ENCODE measurements around the gene FBP2. TPM values are rescaled to one million over a fixed set of nuclear protein-coding genes. Genes with fewer than 3 reads are reported as not detected.
A peak's percentile ranks its signal among the peaks of the same experiment; 100 is the strongest.

The FBP2 gene
- total and polyA plus RNA-seq, 10 of the 15 experiments (the other 5 are each of a cell fraction or from before 2014, with no cell fraction given): 0.07 to 1.1 (median 0.12) TPM; not detected in 6

DNA sequence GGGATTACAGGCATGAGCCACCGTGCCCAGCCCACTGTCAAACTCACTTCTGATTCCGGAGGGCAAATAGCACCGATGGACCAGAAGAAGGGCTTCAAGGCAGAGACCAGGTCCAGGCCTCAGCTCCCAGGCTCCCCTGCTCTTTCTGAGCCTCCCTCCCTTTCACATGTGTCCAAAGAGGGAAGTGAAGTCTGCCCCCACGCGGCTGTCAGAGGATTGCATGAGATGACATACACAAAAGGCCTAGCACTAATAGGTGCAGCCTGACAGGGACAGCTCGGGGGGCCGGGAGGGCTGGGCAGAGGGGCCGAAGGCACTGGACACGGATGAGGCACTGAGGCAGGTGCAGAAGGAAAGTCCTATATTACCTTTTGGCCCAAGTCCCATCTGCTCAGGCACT, 29.6 kb upstream of the FBP2 start (continued):
- TF ChIP-seq, protein P1, sequence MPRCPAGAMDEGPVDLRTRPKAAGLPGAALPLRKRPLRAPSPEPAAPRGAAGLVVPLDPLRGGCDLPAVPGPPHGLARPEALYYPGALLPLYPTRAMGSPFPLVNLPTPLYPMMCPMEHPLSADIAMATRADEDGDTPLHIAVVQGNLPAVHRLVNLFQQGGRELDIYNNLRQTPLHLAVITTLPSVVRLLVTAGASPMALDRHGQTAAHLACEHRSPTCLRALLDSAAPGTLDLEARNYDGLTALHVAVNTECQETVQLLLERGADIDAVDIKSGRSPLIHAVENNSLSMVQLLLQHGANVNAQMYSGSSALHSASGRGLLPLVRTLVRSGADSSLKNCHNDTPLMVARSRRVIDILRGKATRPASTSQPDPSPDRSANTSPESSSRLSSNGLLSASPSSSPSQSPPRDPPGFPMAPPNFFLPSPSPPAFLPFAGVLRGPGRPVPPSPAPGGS (IDR thresholded peaks at IDR 0.05; ENCODE audit: borderline replicate concordance, insufficient read depth, low read depth, low read length, poor library complexity, severe bottlenecking): no peak
- TF ChIP-seq, protein P2, sequence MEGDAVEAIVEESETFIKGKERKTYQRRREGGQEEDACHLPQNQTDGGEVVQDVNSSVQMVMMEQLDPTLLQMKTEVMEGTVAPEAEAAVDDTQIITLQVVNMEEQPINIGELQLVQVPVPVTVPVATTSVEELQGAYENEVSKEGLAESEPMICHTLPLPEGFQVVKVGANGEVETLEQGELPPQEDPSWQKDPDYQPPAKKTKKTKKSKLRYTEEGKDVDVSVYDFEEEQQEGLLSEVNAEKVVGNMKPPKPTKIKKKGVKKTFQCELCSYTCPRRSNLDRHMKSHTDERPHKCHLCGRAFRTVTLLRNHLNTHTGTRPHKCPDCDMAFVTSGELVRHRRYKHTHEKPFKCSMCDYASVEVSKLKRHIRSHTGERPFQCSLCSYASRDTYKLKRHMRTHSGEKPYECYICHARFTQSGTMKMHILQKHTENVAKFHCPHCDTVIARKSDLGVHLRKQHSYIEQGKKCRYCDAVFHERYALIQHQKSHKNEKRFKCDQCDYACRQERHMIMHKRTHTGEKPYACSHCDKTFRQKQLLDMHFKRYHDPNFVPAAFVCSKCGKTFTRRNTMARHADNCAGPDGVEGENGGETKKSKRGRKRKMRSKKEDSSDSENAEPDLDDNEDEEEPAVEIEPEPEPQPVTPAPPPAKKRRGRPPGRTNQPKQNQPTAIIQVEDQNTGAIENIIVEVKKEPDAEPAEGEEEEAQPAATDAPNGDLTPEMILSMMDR (IDR thresholded peaks at IDR 0.05 in 2 of 3, conservative IDR thresholded peaks at IDR 0.05 in 1 of 3; ENCODE audit: control insufficient read depth in 2 of 3, extremely low read depth in 1 of 3, insufficient read depth in 1 of 3, low read depth in 3 of 3, low read length in 3 of 3): peak; percentile 48 to 70 (median 63)
- TF ChIP-seq SUZ12 (IDR thresholded peaks at IDR 0.05; ENCODE audit: unreplicated experiment) (no peak), RAD21 (IDR thresholded peaks at IDR 0.05; ENCODE audit: insufficient read depth, low read depth, low read length) (peak; percentile 47), RCOR1 (conservative IDR thresholded peaks at IDR 0.05; ENCODE audit: low read depth, low read length) (no peak), RAD51 (IDR thresholded peaks at IDR 0.05) (no peak), IKZF1 (conservative IDR thresholded peaks at IDR 0.05) (no peak), SMC3 (IDR thresholded peaks at IDR 0.05; ENCODE audit: borderline replicate concordance, low read length) (peak; percentile 34; the same call in 1 of the 2 replicates), BRCA1 (IDR thresholded peaks at IDR 0.05; ENCODE audit: low read depth, low read length) (no peak), CBFB (IDR thresholded peaks at IDR 0.05; ENCODE audit: low read depth) (no peak)
- TF ChIP-seq, protein P3, sequence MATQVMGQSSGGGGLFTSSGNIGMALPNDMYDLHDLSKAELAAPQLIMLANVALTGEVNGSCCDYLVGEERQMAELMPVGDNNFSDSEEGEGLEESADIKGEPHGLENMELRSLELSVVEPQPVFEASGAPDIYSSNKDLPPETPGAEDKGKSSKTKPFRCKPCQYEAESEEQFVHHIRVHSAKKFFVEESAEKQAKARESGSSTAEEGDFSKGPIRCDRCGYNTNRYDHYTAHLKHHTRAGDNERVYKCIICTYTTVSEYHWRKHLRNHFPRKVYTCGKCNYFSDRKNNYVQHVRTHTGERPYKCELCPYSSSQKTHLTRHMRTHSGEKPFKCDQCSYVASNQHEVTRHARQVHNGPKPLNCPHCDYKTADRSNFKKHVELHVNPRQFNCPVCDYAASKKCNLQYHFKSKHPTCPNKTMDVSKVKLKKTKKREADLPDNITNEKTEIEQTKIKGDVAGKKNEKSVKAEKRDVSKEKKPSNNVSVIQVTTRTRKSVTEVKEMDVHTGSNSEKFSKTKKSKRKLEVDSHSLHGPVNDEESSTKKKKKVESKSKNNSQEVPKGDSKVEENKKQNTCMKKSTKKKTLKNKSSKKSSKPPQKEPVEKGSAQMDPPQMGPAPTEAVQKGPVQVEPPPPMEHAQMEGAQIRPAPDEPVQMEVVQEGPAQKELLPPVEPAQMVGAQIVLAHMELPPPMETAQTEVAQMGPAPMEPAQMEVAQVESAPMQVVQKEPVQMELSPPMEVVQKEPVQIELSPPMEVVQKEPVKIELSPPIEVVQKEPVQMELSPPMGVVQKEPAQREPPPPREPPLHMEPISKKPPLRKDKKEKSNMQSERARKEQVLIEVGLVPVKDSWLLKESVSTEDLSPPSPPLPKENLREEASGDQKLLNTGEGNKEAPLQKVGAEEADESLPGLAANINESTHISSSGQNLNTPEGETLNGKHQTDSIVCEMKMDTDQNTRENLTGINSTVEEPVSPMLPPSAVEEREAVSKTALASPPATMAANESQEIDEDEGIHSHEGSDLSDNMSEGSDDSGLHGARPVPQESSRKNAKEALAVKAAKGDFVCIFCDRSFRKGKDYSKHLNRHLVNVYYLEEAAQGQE (IDR thresholded peaks at IDR 0.05; ENCODE audit: low read depth, low read length): no peak
- TF ChIP-seq, protein P4, sequence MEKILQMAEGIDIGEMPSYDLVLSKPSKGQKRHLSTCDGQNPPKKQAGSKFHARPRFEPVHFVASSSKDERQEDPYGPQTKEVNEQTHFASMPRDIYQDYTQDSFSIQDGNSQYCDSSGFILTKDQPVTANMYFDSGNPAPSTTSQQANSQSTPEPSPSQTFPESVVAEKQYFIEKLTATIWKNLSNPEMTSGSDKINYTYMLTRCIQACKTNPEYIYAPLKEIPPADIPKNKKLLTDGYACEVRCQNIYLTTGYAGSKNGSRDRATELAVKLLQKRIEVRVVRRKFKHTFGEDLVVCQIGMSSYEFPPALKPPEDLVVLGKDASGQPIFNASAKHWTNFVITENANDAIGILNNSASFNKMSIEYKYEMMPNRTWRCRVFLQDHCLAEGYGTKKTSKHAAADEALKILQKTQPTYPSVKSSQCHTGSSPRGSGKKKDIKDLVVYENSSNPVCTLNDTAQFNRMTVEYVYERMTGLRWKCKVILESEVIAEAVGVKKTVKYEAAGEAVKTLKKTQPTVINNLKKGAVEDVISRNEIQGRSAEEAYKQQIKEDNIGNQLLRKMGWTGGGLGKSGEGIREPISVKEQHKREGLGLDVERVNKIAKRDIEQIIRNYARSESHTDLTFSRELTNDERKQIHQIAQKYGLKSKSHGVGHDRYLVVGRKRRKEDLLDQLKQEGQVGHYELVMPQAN (conservative IDR thresholded peaks at IDR 0.05): no peak
- TF ChIP-seq, protein P5, sequence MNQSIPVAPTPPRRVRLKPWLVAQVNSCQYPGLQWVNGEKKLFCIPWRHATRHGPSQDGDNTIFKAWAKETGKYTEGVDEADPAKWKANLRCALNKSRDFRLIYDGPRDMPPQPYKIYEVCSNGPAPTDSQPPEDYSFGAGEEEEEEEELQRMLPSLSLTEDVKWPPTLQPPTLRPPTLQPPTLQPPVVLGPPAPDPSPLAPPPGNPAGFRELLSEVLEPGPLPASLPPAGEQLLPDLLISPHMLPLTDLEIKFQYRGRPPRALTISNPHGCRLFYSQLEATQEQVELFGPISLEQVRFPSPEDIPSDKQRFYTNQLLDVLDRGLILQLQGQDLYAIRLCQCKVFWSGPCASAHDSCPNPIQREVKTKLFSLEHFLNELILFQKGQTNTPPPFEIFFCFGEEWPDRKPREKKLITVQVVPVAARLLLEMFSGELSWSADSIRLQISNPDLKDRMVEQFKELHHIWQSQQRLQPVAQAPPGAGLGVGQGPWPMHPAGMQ (IDR thresholded peaks at IDR 0.05; ENCODE audit: borderline replicate concordance): no peak
- TF ChIP-seq, protein P6, sequence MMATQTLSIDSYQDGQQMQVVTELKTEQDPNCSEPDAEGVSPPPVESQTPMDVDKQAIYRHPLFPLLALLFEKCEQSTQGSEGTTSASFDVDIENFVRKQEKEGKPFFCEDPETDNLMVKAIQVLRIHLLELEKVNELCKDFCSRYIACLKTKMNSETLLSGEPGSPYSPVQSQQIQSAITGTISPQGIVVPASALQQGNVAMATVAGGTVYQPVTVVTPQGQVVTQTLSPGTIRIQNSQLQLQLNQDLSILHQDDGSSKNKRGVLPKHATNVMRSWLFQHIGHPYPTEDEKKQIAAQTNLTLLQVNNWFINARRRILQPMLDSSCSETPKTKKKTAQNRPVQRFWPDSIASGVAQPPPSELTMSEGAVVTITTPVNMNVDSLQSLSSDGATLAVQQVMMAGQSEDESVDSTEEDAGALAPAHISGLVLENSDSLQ (IDR thresholded peaks at IDR 0.05): 0 out of 2 replicates have a peak, but pooled peaks have one; percentile 11
- TF ChIP-seq, protein P7, sequence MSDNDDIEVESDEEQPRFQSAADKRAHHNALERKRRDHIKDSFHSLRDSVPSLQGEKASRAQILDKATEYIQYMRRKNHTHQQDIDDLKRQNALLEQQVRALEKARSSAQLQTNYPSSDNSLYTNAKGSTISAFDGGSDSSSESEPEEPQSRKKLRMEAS (IDR thresholded peaks at IDR 0.05; ENCODE audit: low read depth, low read length): no peak
- TF ChIP-seq, protein P8, sequence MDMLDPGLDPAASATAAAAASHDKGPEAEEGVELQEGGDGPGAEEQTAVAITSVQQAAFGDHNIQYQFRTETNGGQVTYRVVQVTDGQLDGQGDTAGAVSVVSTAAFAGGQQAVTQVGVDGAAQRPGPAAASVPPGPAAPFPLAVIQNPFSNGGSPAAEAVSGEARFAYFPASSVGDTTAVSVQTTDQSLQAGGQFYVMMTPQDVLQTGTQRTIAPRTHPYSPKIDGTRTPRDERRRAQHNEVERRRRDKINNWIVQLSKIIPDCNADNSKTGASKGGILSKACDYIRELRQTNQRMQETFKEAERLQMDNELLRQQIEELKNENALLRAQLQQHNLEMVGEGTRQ (IDR thresholded peaks at IDR 0.05; ENCODE audit: borderline replicate concordance, low read depth, low read length): no peak
